IMR-90 (cell line): ENCODE results near the gene TRMT1L. TPM values are rescaled to one million over a fixed set of nuclear protein-coding genes. Genes with fewer than 3 reads are reported as not detected.

Experiments used
- ATAC-seq: fragments of 200-7000 bp; cut with Tn5 transposase; 2 replicates; pipeline ENCODE4 v1.9.1; 2020; ENCODE audit warnings: low read depth, mild to moderate bottlenecking, moderate library complexity
- BruUV-seq: library from RNA; stranded (reverse); fragments of 400-500 nt; replicated peaks from 2 replicates; lab custom pipeline; 2021; lab: Mats Ljungman, UMichigan
- CTCF ChIA-PET: fragments of 300-600 bp; formaldehyde crosslinking; extraction: SDS; loops from one replicate; lab custom pipeline; 2021; ENCODE audit warnings: antibody characterized with exemption; lab: Yijun Ruan, JAX
- POLR2A ChIA-PET: fragments of 300-600 bp; sonication (Branson Sonifier 250); formaldehyde crosslinking; loops from one replicate; lab custom pipeline; 2022; ENCODE audit warnings: antibody characterized with exemption; ENCODE audit not compliant: unreplicated experiment; lab: Charles Lee
- DNase-seq: peaks from one replicate; pipeline ENCODE4 v3.0.0; 2013
- H2AFZ ChIP-seq: replicated peaks from 2 replicates; pipeline ENCODE3; 2013; ENCODE audit warnings: low read length, mild to moderate bottlenecking; ENCODE audit not compliant: poor library complexity
- H2AK5ac ChIP-seq: 2 replicates; pipeline ENCODE4 v1.6.1; 2013; ENCODE audit warnings: low read depth, low read length, inconsistent platforms
- H2AK9ac ChIP-seq: replicated peaks from 2 replicates; pipeline ENCODE3; 2013; ENCODE audit warnings: mild to moderate bottlenecking, low read depth, low read length, moderate library complexity; ENCODE audit not compliant: poor library complexity
- H2BK120ac ChIP-seq: 2 replicates; pipeline ENCODE4 v1.6.1; 2013; ENCODE audit warnings: low read depth, low read length, inconsistent platforms
- H2BK15ac ChIP-seq: 3 replicates; pipeline ENCODE4 v1.6.1; 2013; ENCODE audit warnings: low read depth, low read length, inconsistent platforms
- H2BK20ac ChIP-seq: 2 replicates; pipeline ENCODE4 v1.6.1; 2013; ENCODE audit warnings: low read depth, mild to moderate bottlenecking, inconsistent platforms, low read length, moderate library complexity
- H2BK5ac ChIP-seq: 2 replicates; pipeline ENCODE4 v1.6.1; 2013; ENCODE audit warnings: mild to moderate bottlenecking, low read depth, low read length, inconsistent platforms; ENCODE audit not compliant: poor library complexity, severe bottlenecking
- H3K14ac ChIP-seq: replicated peaks from 2 replicates; pipeline ENCODE4 v1.6.1; 2013; ENCODE audit warnings: low read depth, low read length, inconsistent platforms
- H3K18ac ChIP-seq: 2 replicates; pipeline ENCODE4 v1.6.1; 2013; ENCODE audit warnings: low read depth, low read length, control low read depth
- H3K23ac ChIP-seq: 2 replicates; pipeline ENCODE4 v1.6.1; 2013; ENCODE audit warnings: low read depth, low read length, inconsistent platforms
- H3K27ac ChIP-seq: 2 replicates; pipeline ENCODE4 v1.5.1; 2013; ENCODE audit warnings: mild to moderate bottlenecking, control low read depth, low read length; ENCODE audit not compliant: insufficient read depth
- H3K27me3 ChIP-seq: 2 replicates; pipeline ENCODE4 v1.6.1; 2013; ENCODE audit warnings: low read length; ENCODE audit not compliant: control insufficient read depth, insufficient read depth
- H3K36me3 ChIP-seq: 2 replicates; pipeline ENCODE4 v1.6.1; 2013; ENCODE audit warnings: low read length, mixed read lengths; ENCODE audit not compliant: control insufficient read depth, insufficient read depth
- H3K4ac ChIP-seq: 2 replicates; pipeline ENCODE4 v1.6.1; 2013; ENCODE audit warnings: low read depth, low read length, inconsistent platforms
- H3K4me1 ChIP-seq: 2 replicates; pipeline ENCODE4 v1.6.1; 2013; ENCODE audit warnings: low read length, mixed read lengths; ENCODE audit not compliant: control insufficient read depth, insufficient read depth
- H3K4me2 ChIP-seq: 2 replicates; pipeline ENCODE4 v1.6.1; 2013; ENCODE audit warnings: low read depth, mild to moderate bottlenecking, control low read depth, low read length, moderate library complexity
- H3K4me3 ChIP-seq: 2 replicates; pipeline ENCODE4 v1.5.1; 2013; ENCODE audit warnings: low read depth, mild to moderate bottlenecking, control low read depth, low read length, moderate library complexity; ENCODE audit not compliant: insufficient read depth
- H3K56ac ChIP-seq: 2 replicates; pipeline ENCODE4 v1.6.1; 2013; ENCODE audit warnings: low read length, inconsistent platforms; ENCODE audit not compliant: insufficient read depth; ENCODE audit errors: extremely low read depth
- H3K79me1 ChIP-seq, 2 experiments: 2 replicates each; pipeline ENCODE4 v1.6.1; 2013; ENCODE audit warnings: low read length in 2 of 2, inconsistent platforms in 1 of 2, low read depth in 1 of 2
- H3K9ac ChIP-seq: 2 replicates; pipeline ENCODE4 v1.6.1; 2013; ENCODE audit warnings: low read depth, low read length, control low read depth
- H3K9me1 ChIP-seq: 2 replicates; pipeline ENCODE4 v1.6.1; 2013; ENCODE audit warnings: low read length, inconsistent platforms; ENCODE audit not compliant: insufficient read depth
- H3K9me3 ChIP-seq: 2 replicates; pipeline ENCODE4 v1.6.1; 2013; ENCODE audit warnings: low read length; ENCODE audit not compliant: control insufficient read depth, insufficient read depth
- H4K20me1 ChIP-seq: 2 replicates; pipeline ENCODE4 v1.6.1; 2013; ENCODE audit warnings: low read length, inconsistent platforms; ENCODE audit not compliant: insufficient read depth
- H4K5ac ChIP-seq: 2 replicates; pipeline ENCODE4 v1.6.1; 2013; ENCODE audit warnings: mild to moderate bottlenecking, low read depth, low read length, control low read depth
- H4K8ac ChIP-seq, 2 experiments: 2 replicates each; pipeline ENCODE4 v1.6.1; 2013; ENCODE audit warnings: low read depth in 2 of 2, low read length in 2 of 2, control low read depth in 1 of 2, inconsistent platforms in 1 of 2
- H4K91ac ChIP-seq: 2 replicates; pipeline ENCODE4 v1.6.1; 2013; ENCODE audit warnings: low read depth, low read length, inconsistent platforms; ENCODE audit not compliant: insufficient read depth
- CHD1 ChIP-seq: IDR thresholded peaks from 2 replicates; pipeline ENCODE4 v1.6.1; 2012; ENCODE audit warnings: low read depth, low read length, improper control_type of control experiment
- MAFK ChIP-seq: IDR thresholded peaks from 2 replicates; pipeline ENCODE4 v1.6.1; 2012; ENCODE audit warnings: low read depth, low read length, improper control_type of control experiment
- dilution Hi-C: fragments of 300-500 bp; cut with HindIII; formaldehyde crosslinking; loops from one replicate; pipeline ENCODE4 v1.14.3; 2018; ENCODE audit warnings: low sequenced_read_pairs; ENCODE audit not compliant: unreplicated experiment
- in situ Hi-C: fragments of 300-500 bp; cut with MboI; formaldehyde crosslinking; loops from 3 replicates; pipeline ENCODE4 v1.14.3; 2019; ENCODE audit warnings: low sequenced_read_pairs, inconsistent platforms, mixed read lengths
- intact Hi-C: fragments of 100-400 bp; cut with micrococcal nuclease; formaldehyde crosslinking; loops from 2 replicates; pipeline ENCODE4 v1.10.0; 2022
- polyA plus RNA-seq, 3 experiments: library from polyadenylated mRNA; depleted of rRNA; stranded (reverse); fragments of >200 nt; gene quantifications; 2 replicates each; pipeline ENCODE4 v1.2.3, GENCODE V29; 2012; ENCODE audit warnings: low replicate concordance in 1 of 3
- total RNA-seq: library from RNA; depleted of rRNA; stranded (reverse); fragments of >200 nt; gene quantifications from 2 replicates; pipeline ENCODE4 v1.2.3, GENCODE V29; 2012

The TRMT1L gene
- total and polyA plus RNA-seq, 2 of the 4 experiments (the other 2 are of a cell fraction), result 11.0 to 21.9 TPM

DNA sequence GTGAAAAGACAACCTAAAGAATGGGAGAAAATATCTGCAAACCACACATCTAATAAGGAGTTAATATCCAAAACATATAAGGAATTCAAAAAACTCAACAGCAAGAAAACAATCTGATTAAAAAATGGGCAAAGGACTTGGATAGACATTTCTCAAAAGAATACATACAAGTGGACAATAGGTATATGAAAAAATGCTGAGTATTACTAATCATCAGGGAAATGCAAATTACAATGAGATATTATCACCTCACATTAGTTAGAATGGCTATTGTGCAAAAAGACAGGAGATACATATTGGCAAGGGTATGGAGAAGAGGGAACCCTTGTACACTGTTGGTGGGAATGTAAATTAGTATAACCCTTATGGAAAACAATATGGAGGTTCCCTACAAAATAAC lies 44.9 kb downstream of the TRMT1L start:
- no peak overlapping the region for H3K14ac ChIP-seq
- H2AK5ac ChIP-seq, result no peak overlapping the region
- no peaks in the 10 kb centered on the region; a peak in 1 of 4 replicates for H3K79me1 ChIP-seq
- no peak overlapping the region for H3K4me2 ChIP-seq
- no peak overlapping the region for H3K4me3 ChIP-seq
- in situ Hi-C loops (no loop called here), dilution Hi-C loops (no loop called here), intact Hi-C loops (no loop called here)
- POLR2A ChIA-PET, result no interaction called here
- H2BK15ac ChIP-seq, result no peak overlapping the region
- H2AFZ ChIP-seq, result no peak overlapping the region
- TF ChIP-seq CHD1 (no peak), MAFK (peak; percentile 38; the same call in 1 of the 2 replicates)
- CTCF ChIA-PET, result no interaction called here
- no peak overlapping the region for H3K23ac ChIP-seq
- no peak overlapping the region for H3K27ac ChIP-seq
- no peaks in the 10 kb centered on the region for H3K36me3 ChIP-seq
- no peak overlapping the region for H2BK5ac ChIP-seq
- H4K5ac ChIP-seq, result no peak overlapping the region
- no peak overlapping the region for H2BK120ac ChIP-seq
- H3K18ac ChIP-seq, result no peak overlapping the region
- H4K8ac ChIP-seq, result no peak overlapping the region
- H4K20me1 ChIP-seq, result no peaks in the 10 kb centered on the region
- no peak overlapping the region for H3K9ac ChIP-seq
- H4K91ac ChIP-seq, result no peak overlapping the region
- no peaks in the 10 kb centered on the region for H3K4me1 ChIP-seq
- no peak overlapping the region for H3K56ac ChIP-seq
- H3K9me1 ChIP-seq, result no peaks in the 10 kb centered on the region
- no peak overlapping the region for H2BK20ac ChIP-seq
- ATAC-seq (no peak), DNase-seq (no peak)
- no peak overlapping the region for H2AK9ac ChIP-seq
- no peaks in the 10 kb centered on the region for H3K27me3 ChIP-seq
- H3K9me3 ChIP-seq, result peaks cover 10% of the 10 kb centered on the region
- no peak overlapping the region for H3K4ac ChIP-seq
- BruUV-seq, result no TSS peak
